Motor neuron (in vitro differentiated cells): Measurements from ENCODE around the gene RAD51AP1. TPM values are rescaled to one million over a fixed set of nuclear protein-coding genes. Genes with fewer than 3 reads are reported as not detected.
"Not testable (repeated sequence)": the region's sequence is repeated elsewhere in the genome, so short reads cannot be mapped to it uniquely, and the experiment has no call there.

Source experiments
- ATAC-seq, 8 experiments: fragments of 200-7000 bp; cut with Tn5 transposase; replicated peaks in 6 of 8; 2 replicates each; pipeline ENCODE4 v1.8.0; 2021; ENCODE audit warnings: mild to moderate bottlenecking in 8 of 8, moderate library complexity in 8 of 8
- H3K27ac ChIP-seq, 2 donors: fragments of 250-450 bp; sonication (Bioruptor Pico); 2 replicates each; pipeline ENCODE4 v1.9.0; 2021; ENCODE audit warnings: antibody characterized with exemption in 2 of 2, mild to moderate bottlenecking in 2 of 2, moderate library complexity in 1 of 2
- H3K4me1 ChIP-seq, 2 donors: fragments of 250-450 bp; sonication (Bioruptor Pico); replicated peaks in 1 of 2; 2 replicates each; pipeline ENCODE4 v1.6.1; 2021; ENCODE audit warnings: antibody characterized with exemption in 2 of 2, mild to moderate bottlenecking in 2 of 2, moderate library complexity in 1 of 2
- H3K4me3 ChIP-seq, 5 donors: fragments of 250-450 bp; sonication (Bioruptor Pico); 2 replicates each; pipeline ENCODE4 v1.9.0; 2021; ENCODE audit warnings: antibody characterized with exemption in 5 of 5, mild to moderate bottlenecking in 5 of 5, moderate library complexity in 4 of 5
- WGBS, 10 experiments: fragments of 450-650 bp; shearing (Covaris generic); methylation state at CpG; one replicate each; pipeline ENCODE4 v1.0.0; 2022; 5-methylcytosine and 5-hydroxymethylcytosine counted together
- in situ Hi-C, 9 experiments: fragments of 400-800 bp; cut with MboI; loops; one replicate each; pipeline ENCODE4 v1.15.0; 2021; ENCODE audit warnings: low sequenced_read_pairs in 9 of 9, low pct_unique_long_range_greater_than_20kb in 2 of 9; ENCODE audit not compliant: unreplicated experiment in 9 of 9
- total RNA-seq, 8 experiments: library from RNA; unstranded; fragments of 300-600 nt; gene quantifications; 2 replicates each; pipeline versions ENCODE4 v1.2.3 to v1.2.4, GENCODE V29; 2022

RAD51AP1 gene
- total RNA-seq, 8 experiments from 2014 or later = 0.25 to 32.1 (median 5.5) TPM

GRCh38 chr12:4523443-4523842 lies 15.2 kb upstream of the RAD51AP1 start:
- WGBS, 10 experiments = 93 to 100% (median 95%) methylated on average over 1 to 4 of the region's 7 CpGs; no CpG with 5 or more reads in 7 of the 10 experiments
- not testable (repeated sequence) for ATAC-seq

GRCh38 chr12:4526923-4527546 lies 11.7 kb upstream of the RAD51AP1 start:
- 75 to 100% (median 100%) methylated on average over 2 of the region's 2 CpGs; no CpG with 5 or more reads in 2 of the 10 experiments for WGBS, 10 experiments
- Histone ChIP-seq H3K4me1 (no peaks in the 10 kb centered on the region), H3K27ac (no peak overlapping the region), H3K4me3 (no peak overlapping the region)
- no peak for ATAC-seq
- in situ Hi-C loops = loop anchor here in 4 of 9 experiments (25.0 kb wide), 2 partner anchors 165 to 215 kb away; partner anchors contain the start of gene TIGAR (in 2 of the 4)

More at GRCh38 chr12:4523443-4523842, 15.2 kb upstream of the RAD51AP1 start:
- H3K4me3 ChIP-seq, H3K4me1 ChIP-seq, H3K27ac ChIP-seq: not testable (repeated sequence)
- in situ Hi-C loops = loop anchor here in 1 of 9 experiments (25.0 kb wide), 1 partner anchor 161 kb away; no protein-coding TSS in a partner anchor

DNA sequence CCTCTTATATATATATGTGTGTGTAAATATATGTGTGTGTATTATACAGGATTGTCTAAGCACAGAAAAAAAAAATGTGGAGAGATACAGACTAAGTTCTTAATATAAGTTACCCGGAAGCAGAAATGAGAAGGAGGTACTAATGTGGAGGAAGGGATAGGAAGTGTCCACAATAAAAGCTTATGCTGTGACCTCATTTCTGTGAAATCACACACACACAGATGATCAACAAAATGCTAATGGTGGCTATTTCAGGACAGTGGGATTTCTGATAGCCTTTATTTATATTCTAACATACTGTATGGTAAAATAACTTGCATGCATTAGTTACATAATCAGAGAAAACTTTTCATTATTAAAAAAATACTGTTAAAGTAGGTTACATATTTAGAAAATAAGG lies 8.5 kb upstream of the RAD51AP1 start:
- WGBS, 10 experiments = 22 to 100% (median 92%) methylated on average over 1 of the region's 1 CpG; no CpG with 5 or more reads in 3 of the 10 experiments
- ATAC-seq = peak in 2 of 8 experiments; percentile 16 to 92
- in situ Hi-C loops = loop anchor here in 4 of 9 experiments (25.0 kb wide), 2 partner anchors 168 to 218 kb away; partner anchors contain the start of gene TIGAR (in 2 of the 4)

DNA sequence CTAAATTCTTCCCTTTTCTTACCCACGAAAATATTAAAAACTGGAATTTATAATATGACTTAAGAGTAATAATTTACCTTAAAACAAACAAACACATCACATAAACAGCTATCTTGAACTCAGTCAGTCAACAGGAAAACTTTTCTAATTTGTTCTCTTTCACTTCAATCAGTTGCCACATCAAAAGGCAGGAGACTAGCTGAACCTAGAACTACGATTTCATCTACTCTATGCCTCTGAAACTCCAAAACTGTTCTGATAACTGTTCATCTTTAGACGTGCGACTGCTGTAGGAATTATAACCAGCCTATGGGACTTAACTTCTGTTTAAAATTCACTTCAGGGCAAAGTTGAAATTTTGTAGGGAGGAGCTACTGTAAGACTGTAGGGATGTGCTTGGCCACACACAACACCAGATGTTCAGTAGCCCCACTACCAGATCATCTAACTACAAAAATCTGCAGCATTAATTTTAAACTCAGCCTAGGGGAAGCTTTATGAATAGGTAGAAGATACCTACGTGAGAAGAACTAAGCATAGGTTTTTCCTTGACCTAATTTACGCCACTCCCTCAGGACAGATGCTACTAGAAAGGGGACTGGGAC lies 7.6 kb upstream of the RAD51AP1 start:
- no peak for ATAC-seq
- 60 to 95% (median 80%) methylated on average over 1 to 6 of the region's 6 CpGs for WGBS, 10 experiments
- in situ Hi-C loops = loop anchor here in 4 of 9 experiments (25.0 kb wide), 2 partner anchors 169 to 219 kb away; partner anchors contain the start of gene TIGAR (in 2 of the 4)
- no peak overlapping the region for H3K4me3 ChIP-seq
- no peak overlapping the region for H3K27ac ChIP-seq
- H3K4me1 ChIP-seq = no peaks in the 10 kb centered on the region

More for the DNA sequence above, 8.5 kb upstream of the RAD51AP1 start:
- Histone ChIP-seq H3K27ac (no peak overlapping the region), H3K4me3 (no peak overlapping the region), H3K4me1 (no peaks in the 10 kb centered on the region)

GRCh38 chr12:4535092-4535491 lies 3.6 kb upstream of the RAD51AP1 start:
- Histone ChIP-seq H3K27ac (no peak overlapping the region), H3K4me1 (peaks cover 0 to 6% of the 10 kb centered on the region in 2 donors), H3K4me3 (no peak overlapping the region)
- WGBS, 10 experiments = 80 to 100% (median 96%) methylated on average over 1 to 4 of the region's 4 CpGs; no CpG with 5 or more reads in 2 of the 10 experiments
- no peak for ATAC-seq
- in situ Hi-C loops = loop anchor here in 4 of 9 experiments (25.0 kb wide), 2 partner anchors 173 to 223 kb away; partner anchors contain the start of gene TIGAR (in 2 of the 4)

- 20 to 95% (median 67%) methylated on average over 1 to 2 of the region's 2 CpGs; no CpG with 5 or more reads in 2 of the 10 experiments for WGBS, 10 experiments
- in situ Hi-C loops = loop anchor here in 4 of 9 experiments (25.0 kb wide), 2 partner anchors 174 to 224 kb away; partner anchors contain the start of gene TIGAR (in 2 of the 4)
- Histone ChIP-seq H3K4me1 (peaks cover 0 to 6% of the 10 kb centered on the region in 2 donors), H3K27ac (no peak overlapping the region), H3K4me3 (no peak overlapping the region)
- no peak for ATAC-seq
Measured at GRCh38 chr12:4535871-4536270, 2.8 kb upstream of the RAD51AP1 start.

- in situ Hi-C loops = loop anchor here in 4 of 9 experiments (25.0 kb wide), 2 partner anchors 177 to 227 kb away; partner anchors contain the start of gene TIGAR (in 2 of the 4)
- Histone ChIP-seq H3K27ac (no peak overlapping the region), H3K4me3 (peak overlapping the region; percentile 69 to 89 (median 87)), H3K4me1 (peaks cover 0 to 6% of the 10 kb centered on the region in 2 donors)
- 0 to 54% (median 6%) methylated on average over 3 to 13 of the region's 16 CpGs for WGBS, 10 experiments
- no peak for ATAC-seq
Measured at GRCh38 chr12:4539167-4539870, 629 bp downstream of the RAD51AP1 start.

GRCh38 chr12:4540170-4540569 lies 1.5 kb downstream of the RAD51AP1 start:
- H3K4me1 ChIP-seq = peaks cover 0 to 6% of the 10 kb centered on the region in 2 donors
- no peak for ATAC-seq
- H3K27ac ChIP-seq = no peak overlapping the region
- WGBS, 10 experiments = 56 to 95% (median 70%) methylated on average over 1 to 3 of the region's 3 CpGs; no CpG with 5 or more reads in 1 of the 10 experiments
- in situ Hi-C loops = loop anchor here in 4 of 9 experiments (25.0 kb wide), 2 partner anchors 178 to 228 kb away; partner anchors contain the start of gene TIGAR (in 2 of the 4)
- H3K4me3 ChIP-seq = peak overlapping the region in 1 of 5 donors; percentile 69

- no peak overlapping the region for H3K4me3 ChIP-seq
- peaks cover 0 to 6% of the 10 kb centered on the region in 2 donors for H3K4me1 ChIP-seq
- no peak overlapping the region for H3K27ac ChIP-seq
- WGBS, 10 experiments = 51 to 100% (median 89%) methylated on average over 1 to 2 of the region's 2 CpGs
- ATAC-seq = no peak
- in situ Hi-C loops = loop anchor here in 4 of 9 experiments (25.0 kb wide), 2 partner anchors 178 to 228 kb away; partner anchors contain the start of gene TIGAR (in 2 of the 4)
Measured at GRCh38 chr12:4540638-4541037, 1.9 kb downstream of the RAD51AP1 start.

GRCh38 chr12:4545195-4545594 lies 6.5 kb downstream of the RAD51AP1 start:
- peak in 1 of 8 experiments; percentile 37 for ATAC-seq
- H3K27ac ChIP-seq = no peak overlapping the region
- H3K4me3 ChIP-seq = no peak overlapping the region
- H3K4me1 ChIP-seq = no peaks in the 10 kb centered on the region
- 18 to 100% (median 91%) methylated on average over 1 of the region's 1 CpG; no CpG with 5 or more reads in 1 of the 10 experiments for WGBS, 10 experiments
- in situ Hi-C loops = loop anchor here in 4 of 9 experiments (25.0 kb wide), 2 partner anchors 183 to 233 kb away; partner anchors contain the start of gene TIGAR (in 2 of the 4)

- H3K4me1 ChIP-seq = no peaks in the 10 kb centered on the region
- no peak for ATAC-seq
- H3K27ac ChIP-seq = no peak overlapping the region
- in situ Hi-C loops = loop anchor here in 2 of 9 experiments (25.0 kb wide), 1 partner anchor 210 kb away; no protein-coding TSS in a partner anchor
- H3K4me3 ChIP-seq = no peak overlapping the region
- 86 to 100% (median 100%) methylated on average over 1 of the region's 1 CpG; no CpG with 5 or more reads in 1 of the 10 experiments for WGBS, 10 experiments
Measured at GRCh38 chr12:4552191-4552590, 13.5 kb downstream of the RAD51AP1 start.

- in situ Hi-C loops = loop anchor here in 2 of 9 experiments (25.0 kb wide), 1 partner anchor 208 kb away; no protein-coding TSS in a partner anchor
- Histone ChIP-seq H3K27ac (no peak overlapping the region), H3K4me1 (no peaks in the 10 kb centered on the region), H3K4me3 (no peak overlapping the region)
- no peak for ATAC-seq
- WGBS, 10 experiments = 75 to 100% (median 93%) methylated on average over 2 to 4 of the region's 4 CpGs; no CpG with 5 or more reads in 1 of the 10 experiments
Measured at GRCh38 chr12:4553943-4554342, 15.3 kb downstream of the RAD51AP1 start.
